ENCODE measurements around the gene KCND2. TPM values are rescaled to one million over a fixed set of nuclear protein-coding genes. Genes with fewer than 3 reads are reported as not detected.
A peak's percentile ranks its signal among the peaks of the same experiment; 100 is the strongest.
"Not testable (repeated sequence)": the region's sequence is repeated elsewhere in the genome, so short reads cannot be mapped to it uniquely, and the experiment has no call there.

Gene KCND2
- polyA plus RNA-seq, 4 donors: 1.5 to 12.5 (median 1.9) TPM

- DNase-seq (ENCODE audit: low read depth in 4 of 4, low spot score in 3 of 4): no peak
Measured at GRCh38 chr7:120733835-120734234, 460.9 kb downstream of the KCND2 start.

GRCh38 chr7:120735791-120736190 is 462.8 kb downstream of the KCND2 start:
- no peak for DNase-seq (ENCODE audit: low read depth in 4 of 4, low spot score in 3 of 4)

- no peak for DNase-seq (ENCODE audit: low read depth in 4 of 4, low spot score in 3 of 4)
Measured at GRCh38 chr7:120738816-120739215, 465.8 kb downstream of the KCND2 start.

GRCh38 chr7:120740348-120740747 is 467.4 kb downstream of the KCND2 start:
- no peak for DNase-seq (ENCODE audit: low read depth in 4 of 4, low spot score in 3 of 4)

GRCh38 chr7:120741371-120742042 is 468.5 kb downstream of the KCND2 start:
- no peak for DNase-seq (ENCODE audit: low read depth in 4 of 4, low spot score in 3 of 4)

- DNase-seq (ENCODE audit: low read depth in 4 of 4, low spot score in 3 of 4): no peak
Measured at GRCh38 chr7:120742372-120742771, 469.4 kb downstream of the KCND2 start.

GRCh38 chr7:120743128-120743527 is 470.2 kb downstream of the KCND2 start:
- no peak for DNase-seq (ENCODE audit: low read depth in 4 of 4, low spot score in 3 of 4)

- no peak for DNase-seq (ENCODE audit: low read depth in 4 of 4, low spot score in 3 of 4)
Measured at GRCh38 chr7:120760050-120760449, 487.1 kb downstream of the KCND2 start.

- no peak for DNase-seq (ENCODE audit: low read depth in 4 of 4, low spot score in 3 of 4)
Measured at GRCh38 chr7:120760851-120761250, 487.9 kb downstream of the KCND2 start.

GRCh38 chr7:120770206-120770605 is 497.2 kb downstream of the KCND2 start:
- no peak for DNase-seq (ENCODE audit: low read depth in 4 of 4, low spot score in 3 of 4)

GRCh38 chr7:120774481-120774880 is 501.5 kb downstream of the KCND2 start:
- DNase-seq (ENCODE audit: low read depth in 4 of 4, low spot score in 3 of 4): no peak

GRCh38 chr7:120775755-120776154 is 502.8 kb downstream of the KCND2 start:
- DNase-seq (ENCODE audit: low read depth in 4 of 4, low spot score in 3 of 4): no peak

GRCh38 chr7:120779078-120779477 is 506.1 kb downstream of the KCND2 start:
- DNase-seq (ENCODE audit: low read depth in 4 of 4, low spot score in 3 of 4): not testable (repeated sequence)

- DNase-seq (ENCODE audit: low read depth in 4 of 4, low spot score in 3 of 4): not testable (repeated sequence)
Measured at GRCh38 chr7:120780451-120780850, 507.5 kb downstream of the KCND2 start.

GRCh38 chr7:120780938-120781337 is 508.0 kb downstream of the KCND2 start:
- no peak for DNase-seq (ENCODE audit: low read depth in 4 of 4, low spot score in 3 of 4)

GRCh38 chr7:120781924-120782323 is 508.9 kb downstream of the KCND2 start:
- not testable (repeated sequence) for DNase-seq (ENCODE audit: low read depth in 4 of 4, low spot score in 3 of 4)

GRCh38 chr7:120783273-120783672 is 510.3 kb downstream of the KCND2 start:
- DNase-seq (ENCODE audit: low read depth in 4 of 4, low spot score in 3 of 4): no peak

- no peak for DNase-seq (ENCODE audit: low read depth in 4 of 4, low spot score in 3 of 4)
Measured at GRCh38 chr7:120783721-120784120, 510.7 kb downstream of the KCND2 start.

GRCh38 chr7:120785095-120785494 is 512.1 kb downstream of the KCND2 start:
- DNase-seq (ENCODE audit: low read depth in 4 of 4, low spot score in 3 of 4): no peak

- peak in 3 of 4 donors; percentile 39 to 55 (median 45) for DNase-seq (ENCODE audit: low read depth in 4 of 4, low spot score in 3 of 4)
Measured at GRCh38 chr7:120792091-120792860, 519.3 kb downstream of the KCND2 start.

GRCh38 chr7:120792861-120793130 is 519.8 kb downstream of the KCND2 start:
- no peak for DNase-seq (ENCODE audit: low read depth in 4 of 4, low spot score in 3 of 4)

GRCh38 chr7:120793213-120793936 is 520.4 kb downstream of the KCND2 start:
- no peak for DNase-seq (ENCODE audit: low read depth in 4 of 4, low spot score in 3 of 4)
